HepG2 (cell line): Measurements from ENCODE around the gene AP4S1. TPM values are rescaled to one million over a fixed set of nuclear protein-coding genes. Genes with fewer than 3 reads are reported as not detected.

ENCODE experiments used
- ARID5B ChIP-seq: IDR thresholded peaks from 2 replicates; pipeline ENCODE4 v1.4.0; 2020; ENCODE audit warnings: mild to moderate bottlenecking, missing genetic modification reagents
- ELF4 ChIP-seq: sonication (generic); formaldehyde crosslinking; IDR thresholded peaks from 2 replicates; pipeline ENCODE4 v1.5.0; 2020; ENCODE audit warnings: missing genetic modification reagents, mild to moderate bottlenecking, moderate library complexity, borderline replicate concordance
- HNRNPL ChIP-seq: fragments of 200-400 bp; formaldehyde crosslinking; IDR thresholded peaks from 2 replicates; pipeline ENCODE4 v1.6.1; 2017; ENCODE audit warnings: mild to moderate bottlenecking, low read depth, low read length
- HOMEZ ChIP-seq: IDR thresholded peaks from 2 replicates; pipeline ENCODE4 v1.6.1; 2016; ENCODE audit warnings: low read depth
- MEIS1 ChIP-seq: sonication (generic); formaldehyde crosslinking; IDR thresholded peaks from 2 replicates; pipeline ENCODE4 v1.9.0; 2021; ENCODE audit warnings: mild to moderate bottlenecking, missing genetic modification reagents, moderate library complexity, borderline replicate concordance
- PITX1 ChIP-seq: sonication (generic); formaldehyde crosslinking; IDR thresholded peaks from 2 replicates; pipeline ENCODE4 v1.5.1; 2020; ENCODE audit warnings: mild to moderate bottlenecking, missing genetic modification reagents
- RXRB ChIP-seq: IDR thresholded peaks from 2 replicates; pipeline ENCODE4 v1.6.1; 2016; ENCODE audit warnings: borderline replicate concordance, missing genetic modification reagents, missing compliant biosample characterization
- TBX2 ChIP-seq: sonication (generic); formaldehyde crosslinking; IDR thresholded peaks from 2 replicates; pipeline ENCODE4 v1.5.0; 2020; ENCODE audit warnings: missing genetic modification reagents, mild to moderate bottlenecking, borderline replicate concordance
- TGIF2 ChIP-seq: IDR thresholded peaks from 2 replicates; pipeline ENCODE4 v1.6.1; 2016; ENCODE audit warnings: control low read depth, missing compliant biosample characterization
- THAP11 ChIP-seq: IDR thresholded peaks from 2 replicates; pipeline ENCODE4 v1.6.1; 2016; ENCODE audit warnings: missing biosample characterization, missing genetic modification reagents
- THRA ChIP-seq: sonication (generic); formaldehyde crosslinking; IDR thresholded peaks from 2 replicates; pipeline ENCODE4 v1.4.0; 2020; ENCODE audit warnings: missing genetic modification reagents, borderline replicate concordance
- TRIM22 ChIP-seq: fragments of 450-650 bp; IDR thresholded peaks from 2 replicates; pipeline ENCODE4 v1.6.1; 2017
- ZNF121 ChIP-seq: sonication (generic); formaldehyde crosslinking; IDR thresholded peaks from 2 replicates; pipeline ENCODE4 v1.5.0; 2020; ENCODE audit warnings: mild to moderate bottlenecking, missing genetic modification reagents
- ZNF337 ChIP-seq: sonication (generic); formaldehyde crosslinking; IDR thresholded peaks from 2 replicates; pipeline ENCODE4 v1.5.1; 2020; ENCODE audit warnings: missing genetic modification reagents, low read depth, mild to moderate bottlenecking, borderline replicate concordance
- ZNF564 ChIP-seq: sonication (generic); formaldehyde crosslinking; IDR thresholded peaks from 2 replicates; pipeline ENCODE4 v1.8.1; 2023; ENCODE audit warnings: mild to moderate bottlenecking, missing genetic modification reagents
- ZNF678 ChIP-seq: sonication (generic); formaldehyde crosslinking; IDR thresholded peaks from 2 replicates; pipeline ENCODE4 v1.4.0; 2020; ENCODE audit warnings: mild to moderate bottlenecking, missing genetic modification reagents
- ZSCAN12 ChIP-seq: sonication (generic); formaldehyde crosslinking; IDR thresholded peaks from 2 replicates; pipeline ENCODE4 v1.9.0; 2021; ENCODE audit warnings: mild to moderate bottlenecking, missing genetic modification reagents
- ZSCAN29 ChIP-seq: sonication (generic); formaldehyde crosslinking; conservative IDR thresholded peaks from 2 replicates; pipeline ENCODE4 v1.4.0; 2020; ENCODE audit warnings: mild to moderate bottlenecking, missing genetic modification reagents
- polyA plus RNA-seq, 8 experiments: library from polyadenylated mRNA; depleted of rRNA in 3 of 8; stranded (reverse) in 7 of 8; unstranded in 1 of 8; fragments of >200 nt; fragmentation: Illumina TruSeq in 4 of 8; extraction: Trizol in 4 of 8; gene quantifications; 2 replicates each; pipeline versions ENCODE4 v1.2.1 to v1.2.3, GENCODE V29; 2011 to 2016; ENCODE audit warnings: low read depth in 4 of 8, missing spikeins in 1 of 8, mixed read lengths in 1 of 8; ENCODE audit not compliant: insufficient read depth in 1 of 8
- total RNA-seq, 5 experiments: library from RNA; depleted of rRNA; stranded (reverse); fragments of >200 nt; fragmentation: Illumina TruSeq; extraction: Trizol; gene quantifications; 2 replicates each; pipeline ENCODE4 v1.2.3, GENCODE V29; 2016; ENCODE audit warnings: low read depth in 1 of 5
- TF ChIP-seq, protein P1 (sequence below): sonication (generic); formaldehyde crosslinking; IDR thresholded peaks from 2 replicates; pipeline ENCODE4 v1.8.1; 2023; ENCODE audit warnings: mild to moderate bottlenecking, missing genetic modification reagents

Gene AP4S1
- total and polyA plus RNA-seq, 2 of the 13 experiments (the other 11 are each of a cell fraction or from before 2014, with no cell fraction given): 3.9 to 21.1 TPM

DNA sequence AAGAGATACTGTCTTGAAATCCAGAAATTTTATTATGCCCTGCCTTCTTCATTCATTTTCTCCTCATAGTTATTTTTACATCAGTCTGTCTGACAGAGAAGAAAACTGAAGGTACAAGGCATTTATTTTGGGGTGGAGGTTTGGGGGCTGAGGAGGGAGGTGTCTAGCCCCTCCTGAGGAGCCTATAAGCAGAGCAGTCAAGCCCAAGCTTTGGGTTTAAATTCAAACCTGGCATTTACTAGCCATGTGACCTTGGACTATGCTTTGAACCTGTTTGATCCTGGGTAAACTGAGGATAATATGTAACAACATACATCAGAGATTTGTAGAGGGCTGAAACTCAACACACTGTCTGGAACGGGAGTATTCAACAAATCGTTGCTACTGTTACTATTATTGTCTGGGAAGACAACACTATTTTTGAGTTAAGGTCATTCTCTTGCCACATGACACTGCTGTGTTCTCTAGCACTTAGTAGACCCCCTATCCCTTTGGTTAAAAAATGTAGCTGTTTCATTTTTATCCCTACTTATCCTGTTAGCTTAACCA lies 66.8 kb downstream of the AP4S1 start (continued):
- TF ChIP-seq ARID5B (CRISPR knock-in tag) (peak; percentile 37), ZSCAN12 (no peak), HOMEZ (CRISPR knock-in tag) (peak; percentile 71; the same call in 1 of the 2 replicates), ZNF678 (no peak), THRA (CRISPR knock-in tag) (peak; percentile 59; the same call in 1 of the 2 replicates), HNRNPL (no peak), ZNF337 (CRISPR knock-in tag) (no peak), TBX2 (CRISPR knock-in tag) (no peak), PITX1 (CRISPR knock-in tag) (no peak), THAP11 (CRISPR knock-in tag) (peak; percentile 22; the same call in 1 of the 2 replicates), ELF4 (CRISPR knock-in tag) (no peak), MEIS1 (CRISPR knock-in tag) (no peak), ZNF121 (CRISPR knock-in tag) (0 out of 2 replicates have a peak, but pooled peaks have one; percentile 16), RXRB (CRISPR knock-in tag) (0 out of 2 replicates have a peak, but pooled peaks have one; percentile 5), TGIF2 (no peak), ZNF564 (CRISPR knock-in tag) (no peak), ZSCAN29 (no peak), TRIM22 (no peak)
- TF ChIP-seq, protein P1, sequence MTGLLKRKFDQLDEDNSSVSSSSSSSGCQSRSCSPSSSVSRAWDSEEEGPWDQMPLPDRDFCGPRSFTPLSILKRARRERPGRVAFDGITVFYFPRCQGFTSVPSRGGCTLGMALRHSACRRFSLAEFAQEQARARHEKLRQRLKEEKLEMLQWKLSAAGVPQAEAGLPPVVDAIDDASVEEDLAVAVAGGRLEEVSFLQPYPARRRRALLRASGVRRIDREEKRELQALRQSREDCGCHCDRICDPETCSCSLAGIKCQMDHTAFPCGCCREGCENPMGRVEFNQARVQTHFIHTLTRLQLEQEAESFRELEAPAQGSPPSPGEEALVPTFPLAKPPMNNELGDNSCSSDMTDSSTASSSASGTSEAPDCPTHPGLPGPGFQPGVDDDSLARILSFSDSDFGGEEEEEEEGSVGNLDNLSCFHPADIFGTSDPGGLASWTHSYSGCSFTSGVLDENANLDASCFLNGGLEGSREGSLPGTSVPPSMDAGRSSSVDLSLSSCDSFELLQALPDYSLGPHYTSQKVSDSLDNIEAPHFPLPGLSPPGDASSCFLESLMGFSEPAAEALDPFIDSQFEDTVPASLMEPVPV (CRISPR knock-in tag): no peak
